NB4 (cell line): ENCODE data around the gene PDIA4.

ENCODE experiments used
- CTCF ChIP-seq: IDR thresholded peaks from one replicate; pipeline ENCODE4 v1.5.1; 2012; ENCODE audit warnings: low read depth, low read length
- MAX ChIP-seq: IDR thresholded peaks from 2 replicates; pipeline ENCODE4 v1.6.1; 2011; ENCODE audit warnings: low read depth, low read length

GRCh38 chr7:149027055-149027454 lies 1.2 kb downstream of the PDIA4 start:
- TF ChIP-seq CTCF = no peak
- no peak for TF ChIP-seq MAX
